Cardiac muscle cell (in vitro differentiated cells and primary cell): ENCODE data around the gene BIN1. TPM values are rescaled to one million over a fixed set of nuclear protein-coding genes. Genes with fewer than 3 reads are reported as not detected.

Experiments used
- DNase-seq, 2 donors: peaks; one replicate each; pipeline versions ENCODE4 v3.0.0 to v3.0.0-alpha.2; 2010 to 2017; ENCODE audit warnings: low read depth in 1 of 2, low spot score in 1 of 2
- H3K27ac ChIP-seq: fragments of 200-600 bp; sonication (generic); 2 replicates; pipeline ENCODE4 v1.5.1; 2016
- H3K27me3 ChIP-seq: fragments of 200-600 bp; sonication (generic); 2 replicates; pipeline ENCODE4 v1.6.0; 2016; ENCODE audit warnings: control low read depth
- H3K36me3 ChIP-seq: fragments of 200-600 bp; sonication (generic); 2 replicates; pipeline ENCODE4 v1.5.1; 2016; ENCODE audit warnings: control low read depth
- H3K4me1 ChIP-seq: fragments of 200-600 bp; sonication (generic); 2 replicates; pipeline ENCODE4 v1.8.1; 2017; ENCODE audit warnings: low read depth, mild to moderate bottlenecking, mixed run types
- H3K4me3 ChIP-seq: fragments of 200-600 bp; sonication (generic); 2 replicates; pipeline ENCODE4 v1.5.1; 2016; ENCODE audit warnings: mild to moderate bottlenecking
- H3K9me3 ChIP-seq: fragments of 200-600 bp; sonication (generic); 2 replicates; pipeline ENCODE4 v1.5.1; 2017; ENCODE audit warnings: low read depth, mild to moderate bottlenecking, control low read depth
- CTCF ChIP-seq: IDR thresholded peaks from 2 replicates; pipeline ENCODE4 v1.5.1; 2012; ENCODE audit warnings: low read depth, mild to moderate bottlenecking, low read length
- polyA plus RNA-seq: library from polyadenylated mRNA; unstranded; fragments of >200 nt; fragmentation: Nextera tagmentation; extraction: Ambion mirVana; gene quantifications from 2 replicates; pipeline ENCODE4 v1.2.1, GENCODE V29; 2016
- total RNA-seq: library from RNA; depleted of rRNA; stranded (reverse); fragments of >200 nt; gene quantifications from 2 replicates; pipeline ENCODE4 v1.2.3, GENCODE V29; 2016

The BIN1 gene
- total and polyA plus RNA-seq, 2 experiments from 2014 or later = 44.7 to 94.9 TPM

DNA sequence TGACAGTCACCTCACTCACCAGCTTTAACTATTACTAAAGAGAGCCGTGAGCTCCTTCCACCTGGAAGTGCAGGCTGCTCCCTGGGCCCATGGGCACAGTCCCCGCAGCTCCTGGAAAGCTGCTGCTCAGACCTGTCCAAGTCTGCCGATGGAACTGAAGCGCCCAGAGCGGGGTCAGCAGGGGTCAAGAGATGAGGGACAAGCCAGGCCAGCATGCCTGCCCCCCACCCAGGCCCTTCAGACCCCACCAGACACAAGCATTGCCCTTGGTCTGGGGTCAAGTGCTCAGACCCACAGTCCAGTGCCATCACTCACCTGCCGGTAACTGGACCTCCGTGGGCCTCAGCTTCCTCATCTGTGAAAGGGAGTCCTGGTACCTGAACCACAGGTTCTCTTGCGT is 59.9 kb downstream of the BIN1 start:
- TF ChIP-seq CTCF = no peak
- Histone ChIP-seq H3K36me3 (no peaks in the 10 kb centered on the region), H3K27me3 (no peaks in the 10 kb centered on the region), H3K9me3 (no peaks in the 10 kb centered on the region), H3K4me3 (no peak overlapping the region), H3K4me1 (no peaks in the 10 kb centered on the region), H3K27ac (no peak overlapping the region)
- DNase-seq = no peak

DNA sequence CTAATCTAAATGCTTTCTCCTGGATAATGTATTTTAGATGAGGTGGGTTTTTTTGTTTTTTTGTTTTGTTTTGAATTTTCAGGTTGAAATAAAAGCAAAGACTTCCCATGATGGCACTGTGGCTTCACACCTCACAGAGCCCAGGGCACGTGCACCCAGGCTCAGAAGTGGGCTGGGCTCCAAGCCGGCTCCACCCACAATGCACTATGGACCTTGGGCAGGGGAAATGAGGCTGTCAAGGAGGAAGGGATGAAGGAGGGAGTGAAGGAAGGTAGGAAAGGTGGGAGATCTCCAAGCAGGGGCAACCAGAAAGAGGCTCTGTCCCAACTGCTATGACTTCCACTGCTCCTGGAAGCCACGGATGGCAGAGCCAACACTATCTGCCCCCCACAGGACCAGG is 60.4 kb downstream of the BIN1 start:
- no peaks in the 10 kb centered on the region for H3K27me3 ChIP-seq
- H3K4me1 ChIP-seq = no peaks in the 10 kb centered on the region
- no peak for DNase-seq
- H3K36me3 ChIP-seq = no peaks in the 10 kb centered on the region
- H3K27ac ChIP-seq = no peak overlapping the region
- no peaks in the 10 kb centered on the region for H3K9me3 ChIP-seq
- TF ChIP-seq CTCF = no peak
- no peak overlapping the region for H3K4me3 ChIP-seq

DNA sequence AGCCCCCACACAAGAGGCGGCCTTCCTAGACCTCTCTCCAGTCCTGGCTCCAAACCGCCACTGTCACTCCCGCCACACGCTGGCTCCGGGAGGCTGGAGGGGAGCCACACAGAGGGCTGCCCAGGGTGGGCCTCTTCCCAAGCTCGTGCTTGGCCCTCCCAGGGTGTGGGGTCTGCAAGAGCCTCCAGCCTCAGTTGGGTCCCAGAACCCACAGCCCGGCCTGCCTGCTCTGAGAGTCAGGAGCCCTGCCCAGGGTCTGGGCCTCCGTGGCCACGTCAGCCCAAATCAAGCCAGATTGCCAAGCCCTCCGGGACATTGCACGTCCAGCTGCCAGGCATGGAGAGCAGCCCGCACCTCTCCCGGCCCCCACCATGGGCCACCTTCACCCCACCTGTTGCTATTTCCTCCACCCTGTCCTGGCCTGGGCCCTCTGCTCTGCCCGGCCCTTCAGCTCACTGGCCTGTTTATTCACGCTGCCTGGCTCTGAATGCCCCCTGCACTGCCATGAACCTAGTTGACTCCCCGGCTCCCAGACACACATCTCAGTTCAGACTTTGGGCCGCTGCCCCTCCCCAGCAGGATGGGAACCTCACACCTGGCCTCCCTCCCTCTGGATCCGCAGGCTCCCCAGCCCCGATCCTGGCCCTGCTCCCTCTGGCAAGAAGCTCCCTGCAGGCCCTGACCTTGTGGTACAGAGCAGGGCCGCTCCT is 61.0 kb downstream of the BIN1 start:
- H3K27ac ChIP-seq = no peak overlapping the region
- no peaks in the 10 kb centered on the region for H3K27me3 ChIP-seq
- no peak for TF ChIP-seq CTCF
- DNase-seq = no peak
- no peaks in the 10 kb centered on the region for H3K9me3 ChIP-seq
- no peaks in the 10 kb centered on the region for H3K4me1 ChIP-seq
- no peak overlapping the region for H3K4me3 ChIP-seq
- H3K36me3 ChIP-seq = no peaks in the 10 kb centered on the region

GRCh38 chr2:127044977-127045661 is 61.8 kb downstream of the BIN1 start:
- Histone ChIP-seq H3K27ac (no peak overlapping the region), H3K4me1 (no peaks in the 10 kb centered on the region), H3K36me3 (no peaks in the 10 kb centered on the region), H3K4me3 (no peak overlapping the region), H3K27me3 (no peaks in the 10 kb centered on the region), H3K9me3 (no peaks in the 10 kb centered on the region)
- TF ChIP-seq CTCF = no peak
- DNase-seq = no peak

GRCh38 chr2:127044165-127044718 is 62.7 kb downstream of the BIN1 start:
- Histone ChIP-seq H3K27me3 (no peaks in the 10 kb centered on the region), H3K4me1 (no peaks in the 10 kb centered on the region), H3K9me3 (no peaks in the 10 kb centered on the region), H3K4me3 (no peak overlapping the region), H3K27ac (no peak overlapping the region), H3K36me3 (no peaks in the 10 kb centered on the region)
- TF ChIP-seq CTCF = no peak
- DNase-seq = no peak
